Measurements from ENCODE around the gene SIK3. TPM values are rescaled to one million over a fixed set of nuclear protein-coding genes. Genes with fewer than 3 reads are reported as not detected.

SIK3 gene
- total RNA-seq, 1 donor from 2014 or later: 16.7 TPM

GRCh38 chr11:116859175-116859574 is 239.1 kb downstream of the SIK3 start:
- DNase-seq: no peak

DNA sequence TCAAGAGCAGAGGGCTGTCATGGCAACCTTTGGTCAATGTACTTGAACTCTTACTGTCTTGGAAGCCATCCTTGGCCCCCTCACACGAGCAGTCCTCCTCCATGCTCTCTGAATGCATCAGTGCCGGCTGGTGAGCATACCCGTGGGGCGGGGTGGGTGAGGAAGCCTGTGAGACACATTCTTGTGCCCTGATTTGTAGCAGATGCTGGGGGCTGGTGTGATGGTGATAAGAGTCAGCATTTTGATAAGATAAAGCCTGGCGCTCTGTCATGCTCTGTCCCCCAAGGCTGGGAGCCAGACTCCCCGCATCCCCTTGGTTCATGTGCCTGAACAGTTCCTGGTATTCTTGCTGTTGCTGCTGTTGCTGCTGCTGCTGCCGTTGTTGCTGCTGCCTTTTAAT is 240.3 kb downstream of the SIK3 start:
- no peak for DNase-seq

GRCh38 chr11:116857316-116857715 is 240.9 kb downstream of the SIK3 start:
- DNase-seq: no peak

DNA sequence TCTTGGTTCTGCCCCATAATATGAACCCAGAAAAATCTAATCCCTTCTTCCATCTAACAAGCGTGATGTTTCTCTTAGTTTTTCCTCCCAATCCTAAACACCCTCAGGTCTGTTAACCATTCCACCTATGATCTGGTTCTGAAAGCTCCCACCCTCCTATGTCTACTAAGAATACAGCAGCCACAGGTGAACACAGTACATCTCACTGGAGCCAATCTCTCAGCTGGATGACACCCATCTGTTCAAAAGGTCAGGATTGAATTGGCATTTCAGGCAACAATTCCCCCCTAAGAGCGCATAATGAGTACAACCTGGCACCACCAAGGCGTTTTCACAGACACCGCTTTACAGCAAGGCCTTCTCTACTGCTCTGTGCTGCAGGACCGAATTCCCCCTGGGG is 241.8 kb downstream of the SIK3 start:
- DNase-seq: no peak

GRCh38 chr11:116855413-116855812 is 242.8 kb downstream of the SIK3 start:
- DNase-seq: no peak

GRCh38 chr11:116853461-116854073 is 244.7 kb downstream of the SIK3 start:
- DNase-seq: peak; percentile 67

DNA sequence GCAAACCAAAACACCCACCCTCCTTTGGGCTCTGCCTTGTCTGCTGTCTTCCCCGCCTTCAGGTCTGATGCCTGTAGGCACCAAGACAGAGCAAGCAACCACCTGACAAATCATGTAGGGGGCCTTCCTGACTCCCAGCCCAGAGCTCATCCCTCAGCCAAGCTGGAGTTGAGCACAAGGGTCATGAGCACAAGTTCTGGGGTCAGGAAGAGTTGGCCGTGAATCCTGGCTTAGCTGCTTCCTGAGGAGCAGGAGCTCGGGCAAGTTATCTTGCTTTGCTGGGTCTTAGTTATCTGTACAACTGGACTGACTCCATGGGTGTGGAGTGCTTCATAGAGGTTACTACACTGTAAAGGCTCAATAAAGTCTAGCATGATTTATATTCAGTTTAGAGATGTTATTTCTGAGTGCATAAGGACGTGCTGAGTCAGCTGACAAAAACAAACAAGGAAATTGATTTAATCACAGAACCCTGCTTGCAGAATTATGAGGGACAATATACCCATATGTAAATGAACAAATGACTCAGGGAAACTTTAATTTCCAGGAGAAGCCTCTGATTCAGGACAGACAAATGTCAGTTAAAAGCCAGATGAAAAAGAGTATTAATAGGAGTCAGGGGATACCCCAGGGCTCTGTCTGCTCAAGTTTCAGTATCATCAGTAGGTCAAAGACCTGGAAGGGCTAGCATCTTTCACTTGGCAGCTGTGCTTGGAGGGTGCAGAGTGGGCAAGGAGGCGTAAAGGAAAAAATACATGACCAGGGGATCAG is 245.8 kb downstream of the SIK3 start:
- peak; percentile 24 for DNase-seq

GRCh38 chr11:116851626-116852025 is 246.6 kb downstream of the SIK3 start:
- no peak for DNase-seq

GRCh38 chr11:116849486-116849885 is 248.7 kb downstream of the SIK3 start:
- no peak for DNase-seq

- DNase-seq: no peak
Measured at GRCh38 chr11:116849060-116849459, 249.2 kb downstream of the SIK3 start.

DNA sequence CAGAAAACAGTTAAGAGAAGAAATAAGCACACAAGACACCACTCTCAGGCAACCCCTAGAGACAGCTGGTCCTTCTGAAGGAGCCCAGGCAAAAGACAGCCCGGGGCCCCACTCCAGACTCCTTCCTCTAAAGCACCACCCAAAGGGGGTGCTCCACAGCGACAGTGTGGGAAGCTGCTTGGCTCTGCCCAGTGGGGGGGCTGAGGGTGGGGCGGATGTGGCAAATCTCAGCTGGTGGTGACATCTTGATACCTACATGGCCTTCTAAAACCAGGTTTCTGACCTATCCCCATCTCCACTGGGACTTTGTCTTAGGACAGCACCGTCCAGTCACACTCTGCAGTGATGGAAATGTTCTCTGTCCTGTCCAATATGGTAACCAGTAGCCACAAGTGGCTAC is 250.6 kb downstream of the SIK3 start:
- no peak for DNase-seq

DNA sequence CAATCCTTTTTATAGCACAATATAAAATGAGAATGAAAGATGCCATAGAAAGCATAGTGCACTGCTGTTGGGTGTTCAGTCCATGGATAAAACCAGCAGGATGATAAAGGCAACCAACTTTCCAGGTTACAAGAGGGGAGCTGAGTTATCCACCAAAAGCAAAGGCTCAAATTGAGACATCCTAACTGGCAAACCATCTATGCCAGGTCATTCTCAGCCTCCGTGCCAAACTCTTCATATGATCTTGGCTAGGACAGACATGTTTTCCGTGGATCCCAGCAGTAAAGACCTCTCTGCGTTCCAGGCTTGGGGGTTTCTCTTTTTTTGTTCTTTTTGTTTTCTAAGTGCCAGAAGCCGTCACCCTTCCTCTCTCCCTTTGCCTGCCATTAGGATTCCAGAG is 253.5 kb downstream of the SIK3 start:
- DNase-seq: no peak

DNA sequence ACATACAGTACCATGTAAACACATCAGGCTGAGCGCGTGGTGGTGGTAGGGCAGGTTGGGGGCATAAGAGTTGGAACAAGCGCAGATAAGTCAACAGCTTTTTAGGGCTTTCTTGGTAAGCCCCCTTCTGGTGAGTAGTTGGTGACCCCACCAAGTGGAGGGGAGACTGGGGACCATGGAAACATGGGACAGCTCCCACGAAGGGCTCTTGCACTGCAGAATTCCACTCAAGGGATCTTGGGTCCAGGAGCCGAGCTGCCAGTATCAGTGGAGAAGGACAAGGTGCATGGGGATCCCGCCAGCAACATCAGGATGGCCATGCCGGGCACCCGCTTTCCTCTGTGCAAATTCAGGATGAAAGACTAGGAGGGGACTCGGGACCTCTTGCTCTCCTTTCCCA is 254.6 kb downstream of the SIK3 start:
- DNase-seq: no peak

DNA sequence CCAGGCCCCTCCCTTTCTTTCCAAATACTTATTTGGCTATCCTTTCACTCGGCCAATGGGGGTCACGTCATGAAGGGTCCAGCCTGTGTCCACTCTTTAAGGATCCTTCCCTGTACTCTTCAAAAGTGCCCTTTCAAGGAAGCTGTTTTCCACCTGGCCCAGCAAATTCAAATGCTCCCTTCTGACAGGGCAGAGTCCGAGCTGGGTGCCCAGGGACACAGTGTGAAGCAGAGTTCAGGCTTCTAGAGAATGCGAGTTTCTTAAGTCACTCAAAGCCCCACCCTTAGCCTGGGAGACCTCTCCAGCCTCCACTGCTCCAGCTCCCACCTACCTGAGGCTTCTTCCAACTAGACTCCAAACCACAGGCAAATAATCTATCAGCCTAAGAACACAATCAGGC is 255.3 kb downstream of the SIK3 start:
- no peak for DNase-seq

- no peak for DNase-seq
Measured at GRCh38 chr11:116842117-116842516, 256.1 kb downstream of the SIK3 start.

DNA sequence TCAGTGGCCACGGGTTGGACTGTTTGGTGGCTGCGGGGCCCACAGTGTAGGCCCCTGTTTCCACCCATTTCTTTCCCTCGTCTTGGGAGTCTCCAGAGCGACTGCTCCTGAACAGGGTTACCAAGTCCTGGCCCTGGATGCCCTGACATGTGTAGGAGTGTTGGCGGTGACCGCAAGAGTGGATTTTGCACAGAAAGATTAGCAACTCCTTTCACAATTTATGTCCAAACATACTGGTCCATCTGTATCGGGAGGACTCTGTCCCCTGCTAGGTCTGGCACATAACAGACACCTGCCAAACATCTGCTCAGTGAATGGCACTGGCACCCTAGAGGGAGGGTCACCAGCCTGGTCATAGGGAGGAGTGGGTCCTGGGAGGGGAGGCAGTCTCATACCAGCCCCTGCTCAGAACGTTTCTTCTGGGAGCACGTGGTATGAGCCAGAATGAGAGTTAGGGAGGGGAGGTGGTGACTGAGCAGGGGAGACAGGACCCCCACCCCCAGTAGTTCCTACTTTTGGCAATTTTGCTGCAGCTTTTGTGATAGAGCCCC is 257.4 kb downstream of the SIK3 start:
- no peak for DNase-seq

- peak; percentile 19 for DNase-seq
Measured at GRCh38 chr11:116840224-116840745, 257.9 kb downstream of the SIK3 start.

GRCh38 chr11:116838321-116839084 is 259.7 kb downstream of the SIK3 start:
- no peak for DNase-seq

GRCh38 chr11:116837231-116838091 is 260.8 kb downstream of the SIK3 start, which contains the start of gene APOA1:
APOA1 (minus strand) TSS chr11:116837622; CDS start chr11:116837387, 235 bp downstream.
- no peak for DNase-seq

- no peak for DNase-seq
Measured at GRCh38 chr11:116836632-116836991, 261.6 kb downstream of the SIK3 start.

DNA sequence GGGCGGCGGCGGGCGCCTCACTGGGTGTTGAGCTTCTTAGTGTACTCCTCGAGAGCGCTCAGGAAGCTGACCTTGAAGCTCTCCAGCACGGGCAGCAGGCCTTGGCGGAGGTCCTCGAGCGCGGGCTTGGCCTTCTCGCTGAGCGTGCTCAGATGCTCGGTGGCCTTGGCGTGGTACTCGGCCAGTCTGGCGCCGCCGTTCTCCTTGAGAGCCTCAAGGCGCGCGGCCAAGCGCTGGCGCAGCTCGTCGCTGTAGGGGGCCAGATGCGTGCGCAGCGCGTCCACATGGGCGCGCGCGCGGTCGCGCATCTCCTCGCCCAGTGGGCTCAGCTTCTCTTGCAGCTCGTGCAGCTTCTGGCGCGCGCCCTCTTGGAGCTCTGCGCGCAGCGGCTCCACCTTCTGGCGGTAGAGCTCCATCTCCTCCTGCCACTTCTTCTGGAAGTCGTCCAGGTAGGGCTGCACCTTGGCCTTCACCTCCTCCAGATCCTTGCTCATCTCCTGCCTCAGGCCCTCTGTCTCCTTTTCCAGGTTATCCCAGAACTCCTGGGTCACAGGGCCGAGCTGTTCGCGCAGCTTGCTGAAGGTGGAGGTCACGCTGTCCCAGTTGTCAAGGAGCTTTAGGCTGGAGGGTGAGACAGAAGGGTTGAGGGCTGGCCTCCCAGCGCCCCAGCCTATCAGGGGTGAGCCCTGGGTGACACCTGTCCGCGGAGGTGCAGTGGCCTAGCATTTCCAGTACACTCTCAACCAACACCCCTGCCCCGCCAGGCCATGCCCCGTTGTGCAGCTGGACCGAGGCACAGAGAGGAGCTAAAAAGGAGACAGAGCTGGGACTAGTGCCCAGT is 262.2 kb downstream of the SIK3 start:
- DNase-seq: peak; percentile 92

All from dermis blood vessel endothelial cell (primary cell).